PFSK-1 (cell line): ENCODE measurements around the gene TMEM97.

Experiments
- POLR2AphosphoS5 ChIP-seq: IDR thresholded peaks from 2 replicates; pipeline ENCODE4 v1.6.1; 2012; ENCODE audit warnings: low read depth, mild to moderate bottlenecking, control low read depth, low read length, moderate library complexity
- SIN3A ChIP-seq: IDR thresholded peaks from 2 replicates; pipeline ENCODE4 v1.6.1; 2012; ENCODE audit warnings: mild to moderate bottlenecking, low read length, moderate library complexity, borderline replicate concordance; ENCODE audit not compliant: insufficient read depth
- TAF1 ChIP-seq: IDR thresholded peaks from 2 replicates; pipeline ENCODE4 v1.6.1; 2012; ENCODE audit warnings: low read length, control low read depth, borderline replicate concordance; ENCODE audit not compliant: insufficient read depth
- TF ChIP-seq, protein P1 (sequence below), 2 experiments: IDR thresholded peaks; 2 replicates each; pipeline versions ENCODE4 v1.6.1 to v1.8.0; 2011 to 2012; ENCODE audit warnings: low read depth in 2 of 2, low read length in 2 of 2, control low read depth in 1 of 2, inconsistent platforms in 1 of 2, mild to moderate bottlenecking in 1 of 2, moderate library complexity in 1 of 2; ENCODE audit not compliant: insufficient read depth in 1 of 2

DNA sequence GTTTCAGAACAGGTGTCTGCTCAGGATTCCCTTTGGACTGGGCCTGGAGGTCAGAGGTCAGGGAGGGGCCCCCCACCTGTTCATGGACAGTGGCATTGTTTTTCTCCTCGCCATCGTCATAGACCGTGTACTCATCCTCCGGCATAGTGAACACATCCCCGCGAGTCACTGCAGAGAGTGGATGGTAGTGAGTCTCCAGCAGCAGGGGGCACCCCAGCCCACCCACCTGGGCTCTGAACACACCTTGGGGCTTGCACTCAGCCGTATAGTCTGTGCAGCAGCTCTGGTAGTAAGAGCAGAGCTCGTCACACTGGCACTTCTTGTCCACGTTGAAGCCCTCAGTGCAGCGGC, 50.7 kb downstream of the TMEM97 start:
- TF ChIP-seq POLR2AphosphoS5 (no peak), TAF1 (no peak), SIN3A (no peak)
- TF ChIP-seq, protein P1, sequence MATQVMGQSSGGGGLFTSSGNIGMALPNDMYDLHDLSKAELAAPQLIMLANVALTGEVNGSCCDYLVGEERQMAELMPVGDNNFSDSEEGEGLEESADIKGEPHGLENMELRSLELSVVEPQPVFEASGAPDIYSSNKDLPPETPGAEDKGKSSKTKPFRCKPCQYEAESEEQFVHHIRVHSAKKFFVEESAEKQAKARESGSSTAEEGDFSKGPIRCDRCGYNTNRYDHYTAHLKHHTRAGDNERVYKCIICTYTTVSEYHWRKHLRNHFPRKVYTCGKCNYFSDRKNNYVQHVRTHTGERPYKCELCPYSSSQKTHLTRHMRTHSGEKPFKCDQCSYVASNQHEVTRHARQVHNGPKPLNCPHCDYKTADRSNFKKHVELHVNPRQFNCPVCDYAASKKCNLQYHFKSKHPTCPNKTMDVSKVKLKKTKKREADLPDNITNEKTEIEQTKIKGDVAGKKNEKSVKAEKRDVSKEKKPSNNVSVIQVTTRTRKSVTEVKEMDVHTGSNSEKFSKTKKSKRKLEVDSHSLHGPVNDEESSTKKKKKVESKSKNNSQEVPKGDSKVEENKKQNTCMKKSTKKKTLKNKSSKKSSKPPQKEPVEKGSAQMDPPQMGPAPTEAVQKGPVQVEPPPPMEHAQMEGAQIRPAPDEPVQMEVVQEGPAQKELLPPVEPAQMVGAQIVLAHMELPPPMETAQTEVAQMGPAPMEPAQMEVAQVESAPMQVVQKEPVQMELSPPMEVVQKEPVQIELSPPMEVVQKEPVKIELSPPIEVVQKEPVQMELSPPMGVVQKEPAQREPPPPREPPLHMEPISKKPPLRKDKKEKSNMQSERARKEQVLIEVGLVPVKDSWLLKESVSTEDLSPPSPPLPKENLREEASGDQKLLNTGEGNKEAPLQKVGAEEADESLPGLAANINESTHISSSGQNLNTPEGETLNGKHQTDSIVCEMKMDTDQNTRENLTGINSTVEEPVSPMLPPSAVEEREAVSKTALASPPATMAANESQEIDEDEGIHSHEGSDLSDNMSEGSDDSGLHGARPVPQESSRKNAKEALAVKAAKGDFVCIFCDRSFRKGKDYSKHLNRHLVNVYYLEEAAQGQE (IDR thresholded peaks at IDR 0.05; ENCODE audit: insufficient read depth in 1 of 2, low read depth in 2 of 2, low read length in 2 of 2) = no peak
